ENCODE results near the gene TEDC2.
A peak's percentile ranks its signal among the peaks of the same experiment; 100 is the strongest.
"Not testable (repeated sequence)": the region's sequence is repeated elsewhere in the genome, so short reads cannot be mapped to it uniquely, and the experiment has no call there.

TEDC2 gene

DNA sequence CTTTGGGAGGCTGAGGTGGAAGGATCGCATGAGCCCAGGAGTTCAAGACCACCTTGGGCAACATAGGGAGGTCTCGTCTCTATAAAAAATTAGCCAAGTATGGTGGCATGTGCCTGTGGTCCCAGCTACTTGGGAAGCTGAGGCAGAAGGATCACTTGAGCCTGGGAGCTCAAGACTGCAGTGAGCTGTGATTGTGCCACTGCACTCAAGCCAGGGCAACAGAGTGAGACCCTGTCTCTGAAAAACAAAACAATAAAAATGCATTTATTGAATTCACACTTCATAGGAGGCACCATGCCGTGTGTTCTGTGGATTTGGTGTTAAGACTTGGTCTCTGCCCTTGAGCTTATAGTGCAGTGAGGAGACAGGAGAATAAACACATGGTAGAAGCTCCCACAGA is 17.4 kb downstream of the TEDC2 start:
- no peak for DNase-seq (ENCODE audit: low read depth, low spot score)

DNA sequence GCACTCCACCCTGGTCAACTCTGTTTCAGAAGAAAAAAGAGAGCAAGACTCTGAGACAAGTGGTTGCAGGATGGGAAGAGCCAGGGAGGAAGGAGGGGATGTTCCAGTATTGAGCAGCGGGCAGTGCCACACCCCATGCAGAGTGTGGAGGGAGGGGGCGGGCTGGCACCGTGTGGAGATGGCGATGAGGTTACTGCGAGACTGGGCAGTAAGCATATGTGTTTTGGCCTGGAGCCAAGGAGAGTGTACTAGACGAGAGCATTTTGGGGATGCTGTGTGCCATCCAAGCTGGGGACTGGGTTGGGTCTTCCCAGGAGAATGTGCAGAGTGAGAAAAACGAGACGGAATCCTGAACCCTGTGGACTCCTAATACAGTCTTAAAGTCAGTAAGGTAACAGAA is 18.4 kb downstream of the TEDC2 start:
- DNase-seq (ENCODE audit: low read depth, low spot score), result no peak

DNA sequence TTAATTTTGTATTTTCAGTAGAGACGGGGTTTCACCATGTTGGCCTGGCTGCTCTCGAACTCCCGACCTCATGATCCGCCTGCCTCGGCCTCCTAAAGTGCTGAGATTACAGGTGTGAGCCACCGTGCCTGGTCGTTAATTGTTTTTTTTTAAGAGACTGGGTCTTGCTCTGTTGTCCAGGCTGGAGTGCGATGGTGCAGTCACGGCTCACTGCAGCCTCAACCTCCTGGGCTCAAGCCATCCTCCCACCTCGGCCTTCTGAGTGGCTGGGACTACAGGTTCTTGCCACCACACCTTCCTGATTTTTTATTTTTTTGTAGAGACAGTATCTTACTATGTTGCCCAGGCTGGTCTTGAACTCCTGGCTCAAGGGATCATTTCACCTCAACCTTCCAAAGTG is 20.1 kb downstream of the TEDC2 start:
- DNase-seq (ENCODE audit: low read depth, low spot score), result not testable (repeated sequence)

DNA sequence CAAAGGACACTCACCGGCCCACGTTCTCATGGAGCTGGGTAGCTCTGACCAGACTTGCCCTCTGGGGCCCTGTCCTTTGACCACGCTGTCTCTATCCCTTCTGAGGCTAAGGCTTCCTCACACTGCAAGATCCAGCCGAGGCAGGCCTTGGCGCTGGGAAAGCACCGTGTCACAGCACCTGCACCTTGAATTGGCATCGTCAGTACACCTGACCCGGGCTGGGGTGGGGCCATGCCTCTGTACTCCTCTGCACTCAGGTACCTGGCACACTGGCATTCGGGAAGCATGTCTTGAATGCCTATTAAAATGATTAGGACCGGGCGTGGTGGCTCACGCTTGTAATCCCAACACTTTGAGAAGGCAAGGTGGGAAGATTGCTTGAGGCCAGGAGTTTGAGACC is 21.0 kb downstream of the TEDC2 start:
- DNase-seq (ENCODE audit: low read depth, low spot score), result no peak

DNA sequence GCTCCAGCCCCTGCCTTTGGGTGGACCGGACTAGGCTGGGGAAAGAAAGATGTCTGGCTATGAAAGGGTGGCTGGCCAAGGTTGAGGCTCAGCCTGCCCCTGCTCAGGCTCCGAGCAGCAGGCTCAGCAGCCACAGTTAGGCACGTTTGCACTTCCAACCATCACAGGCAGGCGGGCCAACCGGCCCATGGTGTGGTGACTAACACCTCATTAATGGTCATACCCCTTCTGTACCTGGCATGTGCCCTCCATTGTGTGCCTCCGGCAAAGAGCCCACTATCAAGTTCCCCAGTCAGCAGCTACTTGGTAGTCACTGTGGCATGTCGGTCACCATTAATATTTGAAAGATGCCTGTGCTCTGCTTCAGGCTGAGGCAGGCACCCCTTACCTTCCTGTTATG is 21.8 kb downstream of the TEDC2 start:
- DNase-seq (ENCODE audit: low read depth, low spot score), result no peak

DNA sequence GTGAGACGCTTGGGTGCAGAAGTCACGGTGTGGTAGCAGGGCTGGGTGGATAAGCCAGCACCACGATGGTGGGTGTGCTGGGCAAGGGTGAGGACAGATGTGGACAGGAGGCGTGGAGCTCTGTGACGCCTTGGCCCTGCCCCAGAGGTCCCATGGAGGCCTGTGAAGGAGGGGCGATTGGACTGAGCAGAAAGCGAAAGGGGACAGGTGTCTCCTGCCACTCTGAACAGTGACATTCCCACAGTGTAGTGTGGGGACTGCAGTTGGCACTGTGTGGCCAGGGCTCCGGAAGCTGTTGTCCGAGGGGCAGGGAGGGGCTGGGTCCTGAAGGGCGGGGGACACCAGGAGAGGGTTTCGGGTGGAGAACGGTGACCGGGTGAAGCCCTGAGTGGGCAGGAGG is 22.3 kb downstream of the TEDC2 start:
- no peak for DNase-seq (ENCODE audit: low read depth, low spot score)

DNA sequence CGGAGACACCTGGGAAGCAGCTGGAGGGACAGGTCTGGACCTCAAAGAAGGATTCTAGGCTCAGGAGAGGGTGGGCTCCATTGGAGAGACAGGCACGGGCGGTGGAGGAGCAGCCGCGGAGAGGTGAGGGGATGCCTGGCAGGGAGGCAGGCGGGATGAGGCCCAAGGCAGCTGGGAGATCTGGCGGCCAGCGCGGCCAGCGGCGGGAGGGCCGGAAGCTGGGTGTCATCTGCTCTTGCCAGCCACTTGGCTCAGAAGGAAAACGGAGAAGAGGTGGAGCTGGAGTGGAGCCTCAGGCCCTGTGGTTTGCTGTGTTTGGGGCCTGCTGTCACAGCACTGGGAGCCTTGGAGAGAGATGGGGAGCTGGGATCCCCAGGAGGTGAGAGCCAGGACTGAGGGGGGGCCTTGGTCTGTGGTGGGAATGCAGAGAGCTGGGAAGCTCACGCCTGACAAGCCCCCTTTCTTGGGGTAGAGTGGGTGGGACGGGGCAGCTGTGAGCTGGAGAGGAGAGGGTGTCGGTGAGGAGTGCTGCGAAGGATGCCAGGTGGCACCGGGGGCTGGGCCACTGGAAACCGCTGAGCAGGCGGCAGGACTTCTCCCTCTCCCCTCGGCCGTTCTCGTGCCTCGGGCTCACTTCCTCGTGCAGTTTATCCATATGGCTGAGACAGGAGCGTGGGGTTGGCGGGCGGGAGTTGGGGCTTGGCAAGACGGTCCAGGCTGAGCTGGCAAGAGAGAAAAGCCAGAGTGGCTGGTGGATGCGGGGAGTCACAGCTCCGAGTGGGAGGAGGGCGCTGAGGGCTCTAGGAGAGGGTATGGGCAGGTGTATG is 23.0 kb downstream of the TEDC2 start:
- no peak for DNase-seq (ENCODE audit: low read depth, low spot score)

DNA sequence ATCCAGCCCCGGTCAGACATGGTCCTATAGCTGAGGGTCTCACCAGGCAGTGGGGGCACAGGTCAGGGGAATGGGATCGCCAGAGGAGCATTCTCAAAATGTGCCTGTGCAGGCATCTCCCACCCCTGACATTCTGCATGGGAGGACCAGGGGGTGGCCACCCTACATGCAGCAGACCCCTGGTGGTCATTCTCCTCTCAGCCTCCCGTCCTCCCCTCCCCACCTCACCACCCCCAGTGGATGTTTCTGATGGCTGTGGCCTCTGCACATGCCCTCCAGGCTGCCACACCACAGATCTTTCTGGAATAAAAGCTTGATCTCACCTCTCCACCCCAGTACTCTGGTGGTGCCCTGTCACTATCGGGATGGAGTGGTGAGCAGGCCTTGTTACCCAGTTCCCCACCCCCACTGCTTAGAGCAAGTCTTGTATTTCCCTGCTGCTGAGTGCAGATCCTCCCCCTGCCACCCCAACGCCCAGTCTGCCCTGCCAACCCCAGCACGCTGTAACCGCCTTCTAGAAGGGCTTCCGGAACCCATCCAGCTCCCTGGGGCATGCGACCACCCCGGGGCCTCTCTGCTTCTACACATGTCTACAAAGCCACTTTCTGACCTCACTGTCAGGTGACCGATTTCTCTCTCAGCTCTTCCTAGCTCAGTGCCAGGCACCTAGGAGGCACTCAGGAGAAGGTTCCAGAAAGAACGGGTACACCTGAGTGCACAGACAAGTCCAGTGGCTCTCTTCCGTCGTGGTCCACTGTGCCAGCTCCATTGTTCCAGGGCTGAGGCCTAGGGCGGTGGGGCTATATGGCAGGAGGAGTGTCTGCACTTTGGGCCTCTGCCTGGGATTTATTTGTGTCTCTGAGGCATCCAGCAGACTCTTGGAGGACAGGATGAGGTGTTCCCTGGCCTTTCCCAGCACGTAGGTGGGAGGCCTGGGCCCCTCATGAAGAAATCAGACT is 24.3 kb downstream of the TEDC2 start:
- DNase-seq (ENCODE audit: low read depth, low spot score), result no peak

DNA sequence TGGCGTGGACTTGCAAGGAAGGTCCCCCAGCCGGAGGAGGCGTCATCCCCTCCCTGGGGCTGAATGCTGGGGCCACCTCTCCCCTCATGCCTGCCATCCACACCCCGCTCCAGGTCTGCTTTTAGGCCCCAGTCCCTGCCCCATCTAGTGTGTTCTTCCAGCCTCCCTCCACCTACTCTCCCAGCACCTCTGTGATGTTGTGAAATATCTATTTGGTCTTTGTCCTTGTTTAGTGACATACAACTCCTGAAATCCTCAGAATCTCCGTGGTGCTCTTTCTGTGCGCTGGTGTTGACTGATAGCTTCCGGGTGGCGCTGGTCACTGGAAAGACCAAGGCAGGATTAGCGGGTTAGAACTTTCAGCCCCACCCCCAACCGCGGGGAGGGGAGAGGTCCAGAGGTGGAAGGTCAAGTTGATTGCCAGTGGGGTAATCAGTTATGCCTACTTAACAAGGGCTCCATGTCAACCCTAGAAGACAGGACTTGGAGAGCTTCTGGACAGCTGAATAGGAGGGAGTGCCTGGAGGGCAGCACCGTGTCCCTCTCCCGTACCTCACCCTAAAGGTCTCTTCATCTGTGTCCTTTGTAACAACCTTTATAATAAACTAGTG is 25.1 kb downstream of the TEDC2 start:
- no peak for DNase-seq (ENCODE audit: low read depth, low spot score)

DNA sequence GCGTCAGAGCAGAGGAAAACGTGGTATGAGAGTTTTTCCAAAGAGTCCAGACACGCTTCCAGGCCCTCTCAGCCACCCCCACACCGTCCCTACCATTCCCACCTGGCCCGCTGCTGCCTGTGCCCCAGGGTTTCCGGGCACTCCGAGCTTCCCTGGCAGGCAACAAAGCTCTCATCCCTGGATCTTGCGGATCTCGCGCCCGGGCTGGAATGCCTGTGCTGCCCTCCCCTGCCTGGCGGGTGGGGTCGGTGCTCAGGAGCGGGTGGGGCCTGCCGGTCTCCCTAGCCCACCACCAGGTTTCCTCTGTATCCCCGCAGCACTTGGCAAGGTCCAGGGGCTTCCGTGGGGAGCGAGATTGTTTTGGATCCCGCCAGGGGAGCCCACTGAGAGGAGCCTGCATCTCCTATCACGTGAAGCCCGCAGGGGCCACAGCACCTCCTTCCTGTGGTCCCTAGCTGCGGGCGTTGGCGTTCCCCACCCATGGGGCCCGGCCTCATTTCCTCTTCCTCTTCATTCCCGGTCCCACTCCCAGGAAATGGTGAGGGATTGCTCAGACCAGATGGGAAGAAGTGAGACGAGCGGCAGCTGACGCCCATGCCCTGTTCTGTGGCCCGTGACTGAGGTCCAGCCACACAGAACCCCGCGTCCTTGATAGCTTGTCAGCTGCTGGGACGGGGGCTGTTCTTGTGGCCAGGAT is 26.1 kb downstream of the TEDC2 start:
- DNase-seq (ENCODE audit: low read depth, low spot score), result no peak

DNA sequence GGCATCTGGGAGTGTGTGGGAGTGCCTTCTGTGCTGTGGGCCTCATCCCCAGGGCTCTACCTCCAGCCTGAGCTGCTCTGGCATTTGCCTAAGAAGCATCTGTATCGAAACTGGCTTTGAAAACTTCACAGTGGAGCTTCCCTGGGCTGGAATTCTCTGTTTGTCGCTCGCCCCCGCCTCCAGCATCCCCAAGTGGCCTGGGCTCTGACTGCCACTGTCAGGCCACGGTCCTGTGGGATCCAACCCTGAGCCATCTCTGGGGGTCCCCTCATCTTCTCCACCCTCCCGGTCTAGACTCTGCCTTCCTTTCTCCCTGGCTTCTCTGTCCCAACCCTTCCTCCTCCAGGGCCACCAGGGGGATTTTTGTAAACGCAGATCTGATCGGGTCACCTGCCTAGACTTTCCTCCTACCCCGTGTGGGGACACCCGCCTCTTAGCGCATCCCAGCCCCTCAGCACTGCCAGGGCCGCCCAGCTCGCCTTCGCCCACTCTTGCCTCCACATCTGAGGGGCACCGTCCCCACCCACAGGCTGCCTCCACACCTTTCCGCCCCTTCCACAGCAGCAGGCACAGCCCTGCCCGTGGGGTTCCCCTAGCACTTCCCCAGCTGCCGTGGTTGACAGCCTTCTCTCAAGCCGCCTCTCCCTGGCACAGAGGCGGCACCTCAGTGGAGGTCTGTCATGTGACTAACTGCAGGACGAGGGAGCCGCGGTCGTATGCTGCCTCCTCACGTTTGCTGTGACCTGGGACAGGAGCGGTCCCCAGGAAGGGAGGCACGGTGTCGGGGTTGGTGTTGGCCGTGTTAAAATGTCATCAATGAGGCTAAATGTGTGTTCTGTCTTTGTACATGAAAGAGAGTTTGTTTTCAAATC is 27.0 kb downstream of the TEDC2 start:
- DNase-seq (ENCODE audit: low read depth, low spot score), result peak; percentile 26

DNA sequence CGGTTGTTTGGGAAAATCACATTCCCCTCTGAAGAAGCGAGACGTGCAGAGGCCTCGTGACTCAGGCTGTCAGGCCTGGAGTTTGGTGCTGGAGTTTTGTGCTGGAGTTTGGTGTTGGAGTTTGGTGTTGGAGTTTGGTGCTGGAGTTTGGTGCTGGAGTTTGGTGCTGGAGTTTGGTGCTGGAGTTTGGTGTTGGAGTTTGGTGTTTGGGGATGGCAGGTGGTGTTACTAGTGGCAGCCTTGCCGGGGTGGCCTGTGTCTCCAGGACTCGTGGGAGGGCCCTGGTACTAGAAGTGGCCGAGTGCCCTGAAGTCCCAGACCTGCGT is 27.6 kb downstream of the TEDC2 start:
- DNase-seq (ENCODE audit: low read depth, low spot score), result no peak

DNA sequence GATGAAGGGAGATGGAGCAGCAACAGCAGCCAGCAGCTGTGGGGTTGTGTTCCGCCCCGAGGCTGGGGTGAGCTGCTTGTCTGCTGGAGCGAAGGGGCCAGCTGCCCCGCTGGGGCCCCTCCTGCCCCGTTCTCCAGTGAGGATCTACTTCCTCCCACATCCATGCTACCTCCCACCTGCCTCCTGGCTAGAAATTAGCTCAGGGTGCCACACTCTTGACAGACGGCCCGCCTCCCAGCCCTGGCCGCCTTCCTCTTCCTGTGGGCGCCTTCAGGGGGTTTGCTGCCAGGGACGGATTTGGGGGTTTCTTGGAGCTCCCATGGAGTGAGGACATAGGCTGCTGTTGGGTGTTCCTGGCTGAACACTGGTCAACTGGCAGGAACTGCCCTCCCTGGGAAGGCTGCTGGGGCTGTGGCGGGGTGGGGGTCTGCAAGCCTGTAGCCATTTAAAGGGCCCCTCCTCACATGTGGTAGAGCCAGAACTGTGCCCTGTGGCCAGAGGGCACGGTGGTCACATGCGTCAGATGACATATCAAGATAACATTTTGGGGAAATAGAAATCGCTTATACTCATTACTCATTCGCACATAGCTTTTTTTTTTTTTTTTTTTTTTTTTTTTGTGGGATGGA is 28.1 kb downstream of the TEDC2 start:
- peak; percentile 24 for DNase-seq (ENCODE audit: low read depth, low spot score)

DNA sequence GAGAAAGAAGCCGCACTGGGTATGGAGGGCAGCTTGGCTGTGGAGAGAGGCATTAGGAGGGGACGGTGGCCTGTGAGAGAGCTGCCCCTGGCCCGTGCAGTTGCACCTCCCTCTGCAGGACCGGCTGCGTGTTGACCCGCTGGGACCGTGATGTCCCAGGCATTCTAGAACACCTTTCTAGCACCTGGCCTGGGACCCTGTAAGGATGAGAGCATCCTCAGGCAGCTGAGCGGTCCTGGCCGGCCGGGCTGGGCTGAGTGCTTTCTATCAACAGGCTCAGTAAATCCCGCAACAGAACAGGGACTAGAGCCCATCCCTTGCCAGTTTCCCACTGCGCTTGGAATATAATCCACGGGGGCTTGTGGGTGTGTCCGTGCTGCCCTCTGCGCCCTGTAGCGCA is 29.7 kb downstream of the TEDC2 start:
- no peak for DNase-seq (ENCODE audit: low read depth, low spot score)

DNA sequence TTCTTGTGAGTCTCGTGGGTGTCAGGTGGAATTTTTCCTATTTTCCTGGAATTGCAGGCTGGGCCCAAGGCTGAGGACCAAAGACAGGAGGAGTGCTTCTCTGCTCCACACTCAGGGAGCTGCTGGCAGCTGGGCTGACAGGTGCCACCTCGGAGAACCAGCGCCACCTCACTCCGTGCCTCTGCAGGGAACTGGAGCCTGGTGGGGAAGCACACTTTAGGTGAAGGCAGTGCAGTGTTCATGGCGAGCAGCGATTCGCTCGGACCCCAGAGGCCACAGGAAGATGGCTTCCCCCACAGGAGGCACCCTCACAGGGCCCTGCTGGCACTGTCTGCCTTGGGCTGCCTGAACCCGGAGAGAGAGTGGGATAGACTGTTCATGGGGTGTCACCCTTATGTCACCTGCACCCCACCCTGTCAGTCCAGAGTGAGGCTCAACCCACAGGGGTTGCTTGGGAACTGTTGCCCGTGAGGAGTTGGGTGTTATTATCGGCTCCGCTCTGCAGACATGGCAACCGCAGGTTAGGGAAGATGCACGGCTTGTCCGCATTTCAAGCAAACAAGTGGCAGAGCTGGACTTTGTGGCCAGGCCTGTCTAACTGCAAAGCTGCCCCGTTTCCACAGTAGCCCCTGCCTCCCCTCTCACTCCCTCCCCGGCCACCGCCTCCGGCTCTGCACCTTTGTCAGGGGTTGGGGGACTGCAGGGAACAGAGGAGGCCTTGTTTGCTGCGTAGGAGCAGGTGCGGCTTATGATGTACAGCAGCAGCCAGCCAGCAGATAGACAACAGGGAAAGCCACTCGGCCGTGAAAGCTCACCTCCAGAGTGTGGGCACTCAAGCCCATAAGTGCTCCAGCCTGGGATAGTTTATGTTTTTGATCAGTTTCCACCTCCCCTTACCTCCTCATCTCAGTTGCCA is 30.5 kb downstream of the TEDC2 start:
- DNase-seq (ENCODE audit: low read depth, low spot score), result no peak

DNA sequence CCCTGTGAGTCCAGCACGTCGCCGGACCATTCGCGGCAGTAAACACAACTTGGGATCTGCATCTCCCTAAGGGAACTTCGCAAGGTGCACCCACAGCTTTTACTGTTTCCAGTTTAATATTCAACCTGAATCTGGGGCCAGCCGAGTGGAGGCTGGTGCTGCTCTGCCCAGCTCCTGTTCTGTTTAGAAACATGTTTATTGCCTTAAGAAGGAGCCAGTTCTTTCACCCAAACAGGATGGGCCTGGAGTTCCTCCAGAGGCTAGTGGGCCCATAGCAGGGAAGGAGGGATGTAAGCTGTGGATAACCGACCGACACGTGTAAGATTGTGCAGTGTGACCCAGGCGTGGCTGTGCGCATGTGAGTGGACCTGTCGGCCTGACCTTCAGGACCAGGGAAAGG is 32.4 kb downstream of the TEDC2 start:
- DNase-seq (ENCODE audit: low read depth, low spot score), result no peak

DNA sequence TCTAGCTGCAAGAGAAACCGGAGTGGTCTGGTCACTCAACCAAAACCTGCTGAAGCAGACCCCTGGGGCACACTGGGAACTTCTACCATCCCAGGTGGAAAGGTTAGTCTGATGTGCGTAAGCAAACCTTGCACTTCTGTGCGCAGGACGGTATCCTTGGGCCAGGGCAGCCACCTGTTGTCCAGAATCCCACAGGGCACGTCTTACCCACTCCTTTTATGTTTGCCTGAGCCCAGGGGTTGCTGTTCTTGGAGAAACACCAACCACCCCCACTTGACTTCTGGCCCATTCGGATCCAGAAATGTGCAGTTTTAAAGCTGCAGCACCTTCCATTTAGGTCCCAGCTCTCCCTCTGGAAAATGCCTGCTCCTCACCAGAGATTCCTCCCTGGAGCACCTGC is 33.7 kb downstream of the TEDC2 start:
- no peak for DNase-seq (ENCODE audit: low read depth, low spot score)

DNA sequence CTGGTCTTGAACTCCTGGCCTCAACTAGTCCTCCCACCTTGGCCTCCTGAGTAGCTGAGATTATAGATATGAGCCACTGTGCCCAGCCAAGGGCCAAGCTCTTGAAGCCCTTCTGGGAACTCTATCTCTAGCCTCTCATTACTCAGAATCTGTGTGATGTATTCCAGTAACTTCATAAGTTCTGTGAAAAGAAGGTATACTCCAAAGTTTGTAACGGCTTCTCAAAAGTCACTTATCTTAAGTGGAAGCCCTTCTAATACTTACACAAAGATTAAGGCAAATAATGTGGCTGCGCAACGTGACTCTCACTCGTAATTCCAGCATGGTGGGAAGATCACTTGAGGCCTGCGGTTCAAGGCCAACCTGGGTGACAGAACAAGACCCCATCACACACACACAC is 34.7 kb downstream of the TEDC2 start:
- DNase-seq (ENCODE audit: low read depth, low spot score), result no peak

DNA sequence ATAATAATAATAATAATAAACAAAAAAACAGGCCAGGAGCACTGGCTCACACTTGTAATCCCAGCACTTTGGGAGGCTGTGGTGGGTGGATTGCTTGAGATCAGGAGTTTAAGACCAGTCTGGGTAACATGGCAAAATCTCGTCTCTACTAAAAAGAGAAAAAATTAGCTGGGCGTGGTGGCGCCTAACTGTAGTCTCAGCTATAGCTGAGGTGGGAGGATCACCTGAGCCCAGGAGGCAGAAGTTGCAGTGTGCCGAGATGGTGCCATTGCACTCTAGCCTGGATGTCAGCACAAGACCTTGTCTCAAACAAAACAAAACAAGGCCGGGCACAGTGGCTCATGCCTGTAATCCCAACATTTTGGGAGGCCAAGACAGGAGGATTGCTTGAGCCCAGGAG is 35.1 kb downstream of the TEDC2 start:
- no peak for DNase-seq (ENCODE audit: low read depth, low spot score)
